ENCODE data around the gene ENC1.
A peak's percentile ranks its signal among the peaks of the same experiment; 100 is the strongest.

Gene ENC1

DNA sequence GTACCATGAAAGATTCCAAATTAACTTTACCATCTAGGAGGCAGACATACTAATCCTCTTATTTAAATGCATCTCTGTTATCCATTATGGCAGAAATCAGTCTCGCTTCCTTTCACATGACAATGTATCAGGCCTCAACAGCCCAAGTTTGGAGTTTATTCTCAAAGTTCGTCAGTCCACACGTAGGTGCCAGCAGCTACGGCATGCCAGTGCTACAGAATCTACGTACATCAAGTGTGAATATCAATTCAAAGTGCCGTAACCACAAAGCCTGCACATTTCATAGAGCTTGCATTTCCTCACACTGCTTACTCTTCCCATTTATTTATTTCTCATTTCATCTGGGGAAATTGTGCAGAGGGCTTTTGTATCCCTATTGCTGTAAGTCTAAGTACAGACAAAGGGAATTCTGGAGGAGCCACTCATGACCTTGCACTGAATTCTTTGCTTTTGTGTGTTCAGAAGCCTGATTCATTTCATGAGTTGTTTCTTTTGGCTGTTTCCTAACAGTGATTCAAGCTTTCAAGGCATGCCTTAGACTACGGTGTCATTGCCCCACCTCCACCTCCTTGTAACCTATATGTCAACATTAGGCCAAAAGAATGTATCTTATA is 10.0 kb downstream of the ENC1 start:
- no peak overlapping the region for H3K4me3 ChIP-seq (ENCODE audit: low read length)
- TF ChIP-seq, protein P1, sequence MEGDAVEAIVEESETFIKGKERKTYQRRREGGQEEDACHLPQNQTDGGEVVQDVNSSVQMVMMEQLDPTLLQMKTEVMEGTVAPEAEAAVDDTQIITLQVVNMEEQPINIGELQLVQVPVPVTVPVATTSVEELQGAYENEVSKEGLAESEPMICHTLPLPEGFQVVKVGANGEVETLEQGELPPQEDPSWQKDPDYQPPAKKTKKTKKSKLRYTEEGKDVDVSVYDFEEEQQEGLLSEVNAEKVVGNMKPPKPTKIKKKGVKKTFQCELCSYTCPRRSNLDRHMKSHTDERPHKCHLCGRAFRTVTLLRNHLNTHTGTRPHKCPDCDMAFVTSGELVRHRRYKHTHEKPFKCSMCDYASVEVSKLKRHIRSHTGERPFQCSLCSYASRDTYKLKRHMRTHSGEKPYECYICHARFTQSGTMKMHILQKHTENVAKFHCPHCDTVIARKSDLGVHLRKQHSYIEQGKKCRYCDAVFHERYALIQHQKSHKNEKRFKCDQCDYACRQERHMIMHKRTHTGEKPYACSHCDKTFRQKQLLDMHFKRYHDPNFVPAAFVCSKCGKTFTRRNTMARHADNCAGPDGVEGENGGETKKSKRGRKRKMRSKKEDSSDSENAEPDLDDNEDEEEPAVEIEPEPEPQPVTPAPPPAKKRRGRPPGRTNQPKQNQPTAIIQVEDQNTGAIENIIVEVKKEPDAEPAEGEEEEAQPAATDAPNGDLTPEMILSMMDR (conservative IDR thresholded peaks at IDR 0.05; ENCODE audit: low read length): no peak
- DNase-seq (ENCODE audit: low read depth): peak; percentile 75

DNA sequence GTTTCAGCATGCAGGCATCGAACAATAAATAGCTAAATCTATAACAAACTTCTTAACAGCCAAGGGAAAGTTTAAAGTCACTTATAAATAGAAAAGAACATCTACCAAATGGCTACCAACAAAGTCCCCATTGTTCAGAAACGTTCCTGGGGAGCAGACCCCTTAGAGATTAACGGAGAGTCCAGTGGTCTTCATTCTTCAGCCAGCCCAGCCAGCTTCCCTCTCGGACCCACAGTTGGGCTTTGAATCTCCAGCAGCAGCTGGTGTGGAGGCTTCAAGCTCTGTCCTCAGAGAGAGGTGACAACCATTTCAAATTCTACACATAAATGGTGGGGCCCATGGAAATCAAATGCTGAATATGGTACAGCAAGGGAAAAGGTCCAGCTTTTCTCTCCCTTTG is 11.2 kb downstream of the ENC1 start:
- no peak overlapping the region for H3K4me3 ChIP-seq (ENCODE audit: low read length)
- TF ChIP-seq, protein P1 (conservative IDR thresholded peaks at IDR 0.05; ENCODE audit: low read length): no peak
- no peak for DNase-seq (ENCODE audit: low read depth)

DNA sequence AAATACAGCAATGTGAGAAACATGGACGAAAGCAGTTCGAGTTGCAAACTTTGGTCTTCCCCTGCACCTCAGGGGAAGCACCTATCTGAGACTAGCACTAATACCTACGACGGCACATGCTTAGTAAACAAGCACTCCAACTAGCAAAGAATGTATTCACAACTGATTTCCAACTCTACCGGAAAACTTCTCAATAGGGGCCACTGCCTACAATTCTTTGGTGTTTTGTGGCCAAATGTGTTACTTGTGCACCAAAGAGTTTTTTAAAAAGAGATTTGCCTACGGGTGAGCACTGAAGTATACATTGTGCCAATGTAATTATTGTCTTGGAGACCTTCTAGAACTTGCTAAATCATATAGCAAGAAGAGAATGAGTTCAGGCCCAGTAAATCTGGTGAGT is 12.2 kb downstream of the ENC1 start:
- TF ChIP-seq, protein P1 (conservative IDR thresholded peaks at IDR 0.05; ENCODE audit: low read length): no peak
- H3K4me3 ChIP-seq (ENCODE audit: low read length): no peak overlapping the region
- DNase-seq (ENCODE audit: low read depth): no peak

DNA sequence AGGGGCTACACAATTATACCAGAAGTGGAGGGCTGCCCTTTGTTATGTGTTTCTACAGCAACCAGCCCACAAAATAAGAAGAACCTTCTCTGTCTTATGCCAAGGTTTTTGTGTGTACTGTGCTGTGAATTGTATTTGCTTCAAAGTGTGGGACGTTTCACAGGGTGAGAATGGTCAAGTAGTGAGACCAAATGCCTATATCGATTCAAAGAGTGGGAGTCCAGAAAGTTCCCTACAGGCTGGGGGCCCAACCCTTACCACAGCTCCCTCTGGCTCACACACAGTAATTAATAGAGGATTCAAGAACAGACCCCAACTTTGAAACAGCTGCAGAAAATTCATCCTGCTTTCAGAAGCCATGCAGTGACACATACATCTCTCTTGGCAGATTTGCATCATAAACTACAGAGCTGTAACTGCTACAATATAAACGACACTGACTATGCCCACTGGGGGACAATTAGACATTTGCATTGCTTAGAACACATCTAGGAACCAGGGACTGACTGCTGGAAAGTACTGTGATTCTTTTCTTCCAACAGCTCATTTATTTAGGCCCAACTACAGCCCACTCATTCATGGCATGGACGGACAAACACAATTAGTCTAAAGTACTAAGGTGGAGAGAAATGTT is 12.8 kb downstream of the ENC1 start:
- TF ChIP-seq, protein P1 (conservative IDR thresholded peaks at IDR 0.05; ENCODE audit: low read length): no peak
- no peak for DNase-seq (ENCODE audit: low read depth)
- H3K4me3 ChIP-seq (ENCODE audit: low read length): no peak overlapping the region

DNA sequence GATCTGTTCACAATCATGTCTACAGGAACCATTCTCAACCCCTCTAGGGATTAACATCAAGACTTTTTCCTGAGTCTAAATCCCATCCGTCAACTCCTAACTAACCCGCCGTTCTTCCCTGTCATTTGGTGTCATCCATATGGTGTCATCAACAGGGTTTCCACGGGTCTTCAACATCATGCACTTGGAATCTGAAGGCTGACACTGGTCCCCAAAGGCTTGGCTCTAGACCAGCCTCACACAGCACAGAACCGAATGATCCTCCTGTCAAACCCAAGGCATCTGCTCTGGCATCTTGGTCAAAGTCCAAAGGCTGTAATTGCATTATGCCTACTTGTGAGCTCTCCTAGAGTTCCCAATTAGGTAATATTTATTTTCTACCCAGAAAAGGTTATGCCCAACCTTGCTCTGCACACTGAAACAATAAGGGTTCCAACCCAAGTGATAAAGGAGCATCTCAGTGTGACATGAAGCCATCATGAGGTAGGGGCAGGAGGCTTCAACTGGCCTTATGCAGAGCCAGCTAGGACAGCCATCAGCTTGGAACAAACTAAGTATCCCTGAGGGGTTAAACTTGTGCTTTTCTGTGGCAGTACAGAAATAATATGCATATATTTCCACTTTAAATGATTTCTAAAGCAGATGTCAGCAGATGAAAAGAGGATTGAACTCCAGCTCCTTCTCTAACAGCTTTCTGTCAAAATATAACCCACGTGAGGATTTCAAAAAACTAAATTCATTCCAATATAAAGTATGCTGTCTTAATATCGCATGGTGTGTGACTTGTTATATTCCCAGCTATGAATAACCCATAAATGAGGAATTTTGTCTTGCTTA is 13.9 kb downstream of the ENC1 start:
- DNase-seq (ENCODE audit: low read depth): no peak
- no peak overlapping the region for H3K4me3 ChIP-seq (ENCODE audit: low read length)
- TF ChIP-seq, protein P1 (conservative IDR thresholded peaks at IDR 0.05; ENCODE audit: low read length): no peak

DNA sequence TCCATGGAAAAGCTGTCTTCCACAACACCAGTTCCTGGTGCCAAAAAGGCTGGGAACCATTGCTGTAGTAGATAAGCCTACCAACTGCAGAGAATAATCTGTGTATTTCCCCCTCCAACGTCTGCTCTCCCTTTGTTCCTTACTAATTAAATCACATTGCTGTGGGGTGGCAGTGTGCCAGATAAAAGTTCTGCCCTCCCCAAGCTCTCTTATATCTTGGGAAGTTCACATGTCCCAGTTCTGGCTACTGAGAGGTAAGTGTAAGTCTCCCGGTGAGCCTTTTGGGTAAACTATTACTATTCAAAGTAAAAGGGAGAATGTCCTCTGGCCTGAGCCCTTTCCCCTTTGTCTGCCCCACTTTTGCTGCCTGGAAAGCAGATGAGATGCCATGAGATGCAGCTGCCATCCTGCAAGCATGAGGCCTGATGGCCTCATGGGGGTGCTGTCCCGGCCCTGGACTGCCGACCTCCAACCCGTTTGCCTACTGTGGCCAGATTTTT is 14.7 kb downstream of the ENC1 start:
- H3K4me3 ChIP-seq (ENCODE audit: low read length): no peak overlapping the region
- TF ChIP-seq, protein P1 (conservative IDR thresholded peaks at IDR 0.05; ENCODE audit: low read length): peak; percentile 24
- DNase-seq (ENCODE audit: low read depth): no peak

Measured in AG10803 (cell line).